H1 (cell line): ENCODE results near the gene CPLANE1. TPM values are rescaled to one million over a fixed set of nuclear protein-coding genes. Genes with fewer than 3 reads are reported as not detected.

ENCODE experiments used
- NRF1 ChIP-seq: IDR thresholded peaks from 2 replicates; pipeline ENCODE4 v1.6.1; 2011; ENCODE audit warnings: mild to moderate bottlenecking, low read depth, low read length, improper control_type of control experiment
- polyA plus RNA-seq, 7 experiments: library from polyadenylated mRNA; depleted of rRNA in 3 of 7; stranded (reverse) in 5 of 7; unstranded in 2 of 7; fragments of >200 nt in 5 of 7; fragments of 200-250 nt in 2 of 7; gene quantifications; 1 replicate in 5 of 7; 2 replicates in 1 of 7; 4 replicates in 1 of 7; pipeline versions ENCODE4 v1.2.1 to v1.2.3, GENCODE V29; 2011 to 2013; ENCODE audit warnings: missing spikeins in 2 of 7, mixed read lengths in 2 of 7
- total RNA-seq: library from RNA; stranded (reverse); fragmentation: NEBNext Ultra II Directional; extraction: Animal tissue kit (Norgen Biotek cat#: 25700); gene quantifications from 2 replicates; pipeline ENCODE4 v1.2.1, GENCODE V29; 2021
- TF ChIP-seq, protein P1 (sequence below): fragments of 300-600 bp; sonication (generic); IDR thresholded peaks from 2 replicates; pipeline ENCODE4 v1.7.1; 2012; ENCODE audit warnings: low read length, moderate library complexity, mild to moderate bottlenecking, inconsistent platforms; ENCODE audit not compliant: insufficient replicate concordance

CPLANE1 gene
- total and polyA plus RNA-seq, 2 of the 8 experiments (the other 6 are each of a cell fraction or from before 2014, with no cell fraction given), result 2.2 to 8.8 TPM

DNA sequence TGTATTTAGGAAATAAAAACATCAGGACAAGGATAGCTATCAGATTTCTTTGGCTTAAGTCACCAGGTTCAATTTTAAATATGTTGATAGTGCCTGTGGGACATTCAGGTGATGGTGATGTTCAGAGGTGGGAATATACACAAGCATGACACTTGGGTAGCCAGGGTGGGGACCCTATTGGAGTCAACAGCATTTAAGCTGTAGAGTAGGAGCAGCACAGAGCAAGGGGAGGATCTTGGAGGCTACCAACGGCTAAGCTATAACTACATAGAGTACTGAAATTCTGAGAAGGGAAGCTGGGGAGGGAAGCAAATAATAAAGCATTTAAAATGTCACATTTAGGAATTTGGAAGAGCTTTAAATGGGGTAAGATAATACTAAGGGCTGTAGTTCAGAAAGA is 177.7 kb downstream of the CPLANE1 start (continued):
- TF ChIP-seq, protein P1, sequence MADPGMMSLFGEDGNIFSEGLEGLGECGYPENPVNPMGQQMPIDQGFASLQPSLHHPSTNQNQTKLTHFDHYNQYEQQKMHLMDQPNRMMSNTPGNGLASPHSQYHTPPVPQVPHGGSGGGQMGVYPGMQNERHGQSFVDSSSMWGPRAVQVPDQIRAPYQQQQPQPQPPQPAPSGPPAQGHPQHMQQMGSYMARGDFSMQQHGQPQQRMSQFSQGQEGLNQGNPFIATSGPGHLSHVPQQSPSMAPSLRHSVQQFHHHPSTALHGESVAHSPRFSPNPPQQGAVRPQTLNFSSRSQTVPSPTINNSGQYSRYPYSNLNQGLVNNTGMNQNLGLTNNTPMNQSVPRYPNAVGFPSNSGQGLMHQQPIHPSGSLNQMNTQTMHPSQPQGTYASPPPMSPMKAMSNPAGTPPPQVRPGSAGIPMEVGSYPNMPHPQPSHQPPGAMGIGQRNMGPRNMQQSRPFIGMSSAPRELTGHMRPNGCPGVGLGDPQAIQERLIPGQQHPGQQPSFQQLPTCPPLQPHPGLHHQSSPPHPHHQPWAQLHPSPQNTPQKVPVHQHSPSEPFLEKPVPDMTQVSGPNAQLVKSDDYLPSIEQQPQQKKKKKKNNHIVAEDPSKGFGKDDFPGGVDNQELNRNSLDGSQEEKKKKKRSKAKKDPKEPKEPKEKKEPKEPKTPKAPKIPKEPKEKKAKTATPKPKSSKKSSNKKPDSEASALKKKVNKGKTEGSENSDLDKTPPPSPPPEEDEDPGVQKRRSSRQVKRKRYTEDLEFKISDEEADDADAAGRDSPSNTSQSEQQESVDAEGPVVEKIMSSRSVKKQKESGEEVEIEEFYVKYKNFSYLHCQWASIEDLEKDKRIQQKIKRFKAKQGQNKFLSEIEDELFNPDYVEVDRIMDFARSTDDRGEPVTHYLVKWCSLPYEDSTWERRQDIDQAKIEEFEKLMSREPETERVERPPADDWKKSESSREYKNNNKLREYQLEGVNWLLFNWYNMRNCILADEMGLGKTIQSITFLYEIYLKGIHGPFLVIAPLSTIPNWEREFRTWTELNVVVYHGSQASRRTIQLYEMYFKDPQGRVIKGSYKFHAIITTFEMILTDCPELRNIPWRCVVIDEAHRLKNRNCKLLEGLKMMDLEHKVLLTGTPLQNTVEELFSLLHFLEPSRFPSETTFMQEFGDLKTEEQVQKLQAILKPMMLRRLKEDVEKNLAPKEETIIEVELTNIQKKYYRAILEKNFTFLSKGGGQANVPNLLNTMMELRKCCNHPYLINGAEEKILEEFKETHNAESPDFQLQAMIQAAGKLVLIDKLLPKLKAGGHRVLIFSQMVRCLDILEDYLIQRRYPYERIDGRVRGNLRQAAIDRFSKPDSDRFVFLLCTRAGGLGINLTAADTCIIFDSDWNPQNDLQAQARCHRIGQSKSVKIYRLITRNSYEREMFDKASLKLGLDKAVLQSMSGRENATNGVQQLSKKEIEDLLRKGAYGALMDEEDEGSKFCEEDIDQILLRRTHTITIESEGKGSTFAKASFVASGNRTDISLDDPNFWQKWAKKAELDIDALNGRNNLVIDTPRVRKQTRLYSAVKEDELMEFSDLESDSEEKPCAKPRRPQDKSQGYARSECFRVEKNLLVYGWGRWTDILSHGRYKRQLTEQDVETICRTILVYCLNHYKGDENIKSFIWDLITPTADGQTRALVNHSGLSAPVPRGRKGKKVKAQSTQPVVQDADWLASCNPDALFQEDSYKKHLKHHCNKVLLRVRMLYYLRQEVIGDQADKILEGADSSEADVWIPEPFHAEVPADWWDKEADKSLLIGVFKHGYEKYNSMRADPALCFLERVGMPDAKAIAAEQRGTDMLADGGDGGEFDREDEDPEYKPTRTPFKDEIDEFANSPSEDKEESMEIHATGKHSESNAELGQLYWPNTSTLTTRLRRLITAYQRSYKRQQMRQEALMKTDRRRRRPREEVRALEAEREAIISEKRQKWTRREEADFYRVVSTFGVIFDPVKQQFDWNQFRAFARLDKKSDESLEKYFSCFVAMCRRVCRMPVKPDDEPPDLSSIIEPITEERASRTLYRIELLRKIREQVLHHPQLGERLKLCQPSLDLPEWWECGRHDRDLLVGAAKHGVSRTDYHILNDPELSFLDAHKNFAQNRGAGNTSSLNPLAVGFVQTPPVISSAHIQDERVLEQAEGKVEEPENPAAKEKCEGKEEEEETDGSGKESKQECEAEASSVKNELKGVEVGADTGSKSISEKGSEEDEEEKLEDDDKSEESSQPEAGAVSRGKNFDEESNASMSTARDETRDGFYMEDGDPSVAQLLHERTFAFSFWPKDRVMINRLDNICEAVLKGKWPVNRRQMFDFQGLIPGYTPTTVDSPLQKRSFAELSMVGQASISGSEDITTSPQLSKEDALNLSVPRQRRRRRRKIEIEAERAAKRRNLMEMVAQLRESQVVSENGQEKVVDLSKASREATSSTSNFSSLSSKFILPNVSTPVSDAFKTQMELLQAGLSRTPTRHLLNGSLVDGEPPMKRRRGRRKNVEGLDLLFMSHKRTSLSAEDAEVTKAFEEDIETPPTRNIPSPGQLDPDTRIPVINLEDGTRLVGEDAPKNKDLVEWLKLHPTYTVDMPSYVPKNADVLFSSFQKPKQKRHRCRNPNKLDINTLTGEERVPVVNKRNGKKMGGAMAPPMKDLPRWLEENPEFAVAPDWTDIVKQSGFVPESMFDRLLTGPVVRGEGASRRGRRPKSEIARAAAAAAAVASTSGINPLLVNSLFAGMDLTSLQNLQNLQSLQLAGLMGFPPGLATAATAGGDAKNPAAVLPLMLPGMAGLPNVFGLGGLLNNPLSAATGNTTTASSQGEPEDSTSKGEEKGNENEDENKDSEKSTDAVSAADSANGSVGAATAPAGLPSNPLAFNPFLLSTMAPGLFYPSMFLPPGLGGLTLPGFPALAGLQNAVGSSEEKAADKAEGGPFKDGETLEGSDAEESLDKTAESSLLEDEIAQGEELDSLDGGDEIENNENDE, result no peak
- TF ChIP-seq NRF1, result no peak
